Measurements from ENCODE around the gene RGL4. TPM values are rescaled to one million over a fixed set of nuclear protein-coding genes. Genes with fewer than 3 reads are reported as not detected.
"Not testable (repeated sequence)": the region's sequence is repeated elsewhere in the genome, so short reads cannot be mapped to it uniquely, and the experiment has no call there.

The RGL4 gene
- total RNA-seq, 1 donor from 2014 or later = not detected

DNA sequence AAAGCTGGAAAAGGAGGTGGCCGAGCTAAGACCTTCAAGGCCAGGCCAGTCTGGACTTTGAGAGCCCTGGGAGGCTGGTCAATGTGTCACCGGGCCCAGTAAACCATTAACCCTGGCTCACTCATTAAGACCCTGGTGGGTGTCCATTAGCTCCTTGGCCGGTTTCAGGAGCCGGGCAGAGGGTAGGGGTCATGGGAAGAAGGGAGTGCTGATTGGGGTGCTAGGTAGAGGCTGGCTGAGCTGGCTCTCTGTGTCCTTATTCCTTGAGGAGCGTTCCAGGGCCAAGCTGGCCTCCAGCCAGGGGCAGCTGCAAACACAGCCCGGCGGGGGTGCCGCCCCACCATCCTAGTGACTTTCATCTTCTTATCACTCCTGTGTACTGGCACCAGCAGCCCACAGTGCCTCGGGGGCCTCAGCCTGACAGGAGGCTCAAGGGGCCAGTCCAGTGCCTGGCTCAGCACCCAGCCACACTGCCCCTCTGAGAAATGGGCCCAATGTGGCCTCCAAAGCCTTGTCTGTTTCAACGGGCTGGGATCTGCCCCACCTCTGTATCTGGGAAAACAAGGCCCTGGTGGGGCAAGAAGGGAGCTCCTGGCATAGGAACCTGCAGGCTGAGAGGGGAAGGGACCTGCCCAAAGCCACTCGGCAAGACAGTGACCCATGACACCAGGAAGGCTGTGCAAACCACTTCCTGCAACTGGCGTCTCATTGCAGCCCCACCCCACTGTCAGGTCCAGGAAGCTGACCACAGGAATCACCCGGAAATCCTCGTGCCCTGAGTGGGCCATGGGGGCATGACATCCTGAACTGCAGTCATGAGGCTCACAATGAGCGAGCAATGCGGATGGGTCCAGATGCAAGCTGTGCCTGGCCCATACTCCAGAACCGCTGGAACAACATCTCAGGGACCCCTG lies 15.1 kb upstream of the RGL4 start:
- no peaks in the 10 kb centered on the region for H3K27me3 ChIP-seq (ENCODE audit: insufficient read depth, low read length)
- H3K79me2 ChIP-seq (ENCODE audit: insufficient read depth, low read length) = no peaks in the 10 kb centered on the region
- no peaks in the 10 kb centered on the region for H3K9me3 ChIP-seq (ENCODE audit: insufficient read depth, low read depth, low read length)
- H3K4me1 ChIP-seq (ENCODE audit: insufficient read depth, low read length) = no peaks in the 10 kb centered on the region
- Mint-ChIP-seq H3K9me3 (ENCODE audit: unreplicated experiment) (no peaks in the 10 kb centered on the region), H3K4me1 (ENCODE audit: low read depth, unreplicated experiment) (no peaks in the 10 kb centered on the region), H3K36me3 (ENCODE audit: low read depth, unreplicated experiment) (peaks cover 7% of the 10 kb centered on the region), H3K4me3 (ENCODE audit: unreplicated experiment) (no peak overlapping the region), H3K27ac (ENCODE audit: unreplicated experiment) (no peak overlapping the region), H3K27me3 (ENCODE audit: low read depth, unreplicated experiment) (peaks cover 2% of the 10 kb centered on the region)
- H3K27ac ChIP-seq (ENCODE audit: low read depth, low read length) = no peak overlapping the region
- H2AFZ ChIP-seq (ENCODE audit: low read depth, low read length) = no peak overlapping the region
- DNase-seq (ENCODE audit: low read depth) = no peak
- no peak overlapping the region for H3K4me3 ChIP-seq (ENCODE audit: insufficient read depth, low read depth, low read length)
- peaks cover 8% of the 10 kb centered on the region for H4K20me1 ChIP-seq (ENCODE audit: insufficient read depth, low read length)
- no peaks in the 10 kb centered on the region for H3K36me3 ChIP-seq (ENCODE audit: insufficient read depth, low read length)
- TF ChIP-seq, protein P1, sequence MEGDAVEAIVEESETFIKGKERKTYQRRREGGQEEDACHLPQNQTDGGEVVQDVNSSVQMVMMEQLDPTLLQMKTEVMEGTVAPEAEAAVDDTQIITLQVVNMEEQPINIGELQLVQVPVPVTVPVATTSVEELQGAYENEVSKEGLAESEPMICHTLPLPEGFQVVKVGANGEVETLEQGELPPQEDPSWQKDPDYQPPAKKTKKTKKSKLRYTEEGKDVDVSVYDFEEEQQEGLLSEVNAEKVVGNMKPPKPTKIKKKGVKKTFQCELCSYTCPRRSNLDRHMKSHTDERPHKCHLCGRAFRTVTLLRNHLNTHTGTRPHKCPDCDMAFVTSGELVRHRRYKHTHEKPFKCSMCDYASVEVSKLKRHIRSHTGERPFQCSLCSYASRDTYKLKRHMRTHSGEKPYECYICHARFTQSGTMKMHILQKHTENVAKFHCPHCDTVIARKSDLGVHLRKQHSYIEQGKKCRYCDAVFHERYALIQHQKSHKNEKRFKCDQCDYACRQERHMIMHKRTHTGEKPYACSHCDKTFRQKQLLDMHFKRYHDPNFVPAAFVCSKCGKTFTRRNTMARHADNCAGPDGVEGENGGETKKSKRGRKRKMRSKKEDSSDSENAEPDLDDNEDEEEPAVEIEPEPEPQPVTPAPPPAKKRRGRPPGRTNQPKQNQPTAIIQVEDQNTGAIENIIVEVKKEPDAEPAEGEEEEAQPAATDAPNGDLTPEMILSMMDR (IDR thresholded peaks at IDR 0.05; ENCODE audit: insufficient read depth, low read depth, low read length) = no peak
- TF ChIP-seq EZH2 (IDR thresholded peaks at IDR 0.05; ENCODE audit: insufficient read depth, low read length) = no peak
- H3K4me2 ChIP-seq (ENCODE audit: low read length) = no peak overlapping the region
- no peak overlapping the region for H3K9ac ChIP-seq (ENCODE audit: low read length)
- FAIRE-seq = no peak

DNA sequence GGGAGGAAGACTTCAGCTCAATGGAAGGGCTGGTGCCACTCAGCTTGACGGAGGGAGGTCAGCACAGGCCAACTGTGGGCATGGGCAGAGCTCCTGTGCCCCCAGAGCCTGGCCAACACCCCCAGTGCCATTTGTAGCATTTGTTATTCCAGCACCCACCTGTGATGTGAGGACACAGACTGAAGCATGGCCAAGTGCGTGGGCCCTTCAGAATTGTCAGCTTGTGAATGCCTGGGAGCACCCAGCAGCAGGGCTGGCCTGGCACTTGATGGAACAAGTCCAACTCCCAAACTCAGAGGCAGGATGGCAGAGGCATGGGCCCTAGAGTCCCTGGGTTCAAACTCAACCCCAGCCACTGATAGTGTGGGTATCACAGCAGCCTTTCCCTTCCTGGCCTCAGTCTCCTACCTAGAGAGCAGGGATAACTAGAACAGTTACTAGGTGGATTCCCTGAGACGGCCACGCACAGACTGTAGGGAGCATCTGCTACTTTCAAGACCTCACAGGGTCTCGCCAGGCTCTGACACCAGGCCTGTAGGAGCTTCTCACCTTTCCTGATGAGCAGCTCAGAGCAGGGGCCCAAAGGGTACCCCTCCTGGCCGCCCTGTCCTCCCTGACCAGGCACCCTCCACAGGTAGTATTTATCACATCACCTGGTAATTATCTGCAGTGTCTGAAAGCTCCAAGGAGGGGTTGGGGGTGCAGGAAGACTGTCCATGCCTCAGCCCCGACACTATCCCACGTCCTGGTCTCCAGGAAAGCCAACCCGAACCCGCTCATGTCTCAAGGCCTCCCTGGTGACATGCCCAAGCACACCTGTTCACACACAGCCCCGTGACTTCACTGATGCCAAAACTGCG lies 13.7 kb upstream of the RGL4 start:
- H3K9ac ChIP-seq (ENCODE audit: low read length); H4K20me1 ChIP-seq (ENCODE audit: insufficient read depth, low read length); H3K36me3 Mint-ChIP-seq (ENCODE audit: low read depth, unreplicated experiment); H2AFZ ChIP-seq (ENCODE audit: low read depth, low read length); H3K4me2 ChIP-seq (ENCODE audit: low read length); H3K9me3 Mint-ChIP-seq (ENCODE audit: unreplicated experiment); H3K79me2 ChIP-seq (ENCODE audit: insufficient read depth, low read length); H3K4me1 ChIP-seq (ENCODE audit: insufficient read depth, low read length); DNase-seq (ENCODE audit: low read depth); FAIRE-seq; H3K27me3 Mint-ChIP-seq (ENCODE audit: low read depth, unreplicated experiment); H3K4me1 Mint-ChIP-seq (ENCODE audit: low read depth, unreplicated experiment); H3K4me3 Mint-ChIP-seq (ENCODE audit: unreplicated experiment); H3K27me3 ChIP-seq (ENCODE audit: insufficient read depth, low read length); H3K36me3 ChIP-seq (ENCODE audit: insufficient read depth, low read length); H3K9me3 ChIP-seq (ENCODE audit: insufficient read depth, low read depth, low read length); H3K27ac ChIP-seq (ENCODE audit: low read depth, low read length); H3K4me3 ChIP-seq (ENCODE audit: insufficient read depth, low read depth, low read length); H3K27ac Mint-ChIP-seq (ENCODE audit: unreplicated experiment): not testable (repeated sequence)

DNA sequence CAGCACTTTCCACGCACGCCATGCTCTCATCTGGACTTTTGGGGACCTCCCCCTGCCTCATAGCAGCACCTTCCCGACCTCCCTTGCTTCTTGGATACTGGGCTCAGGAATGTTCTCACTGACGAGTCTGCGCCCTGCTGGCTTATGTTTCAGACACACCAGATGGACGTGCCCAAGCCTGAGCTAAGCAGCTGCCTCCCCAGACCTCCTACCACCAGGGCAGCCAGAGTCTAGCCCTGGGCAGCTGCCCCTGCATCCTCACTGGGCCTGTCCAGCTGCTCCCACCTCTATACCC lies 13.2 kb upstream of the RGL4 start:
- Histone ChIP-seq H3K4me2 (ENCODE audit: low read length) (no peak overlapping the region), H3K9me3 (ENCODE audit: insufficient read depth, low read depth, low read length) (no peaks in the 10 kb centered on the region), H3K79me2 (ENCODE audit: insufficient read depth, low read length) (no peaks in the 10 kb centered on the region), H3K4me1 (ENCODE audit: insufficient read depth, low read length) (no peaks in the 10 kb centered on the region), H3K9ac (ENCODE audit: low read length) (no peak overlapping the region), H3K27me3 (ENCODE audit: insufficient read depth, low read length) (no peaks in the 10 kb centered on the region), H2AFZ (ENCODE audit: low read depth, low read length) (no peak overlapping the region), H3K36me3 (ENCODE audit: insufficient read depth, low read length) (no peaks in the 10 kb centered on the region), H3K4me3 (ENCODE audit: insufficient read depth, low read depth, low read length) (no peak overlapping the region), H4K20me1 (ENCODE audit: insufficient read depth, low read length) (peaks cover 8% of the 10 kb centered on the region), H3K27ac (ENCODE audit: low read depth, low read length) (no peak overlapping the region)
- Mint-ChIP-seq H3K27ac (ENCODE audit: unreplicated experiment) (no peak overlapping the region), H3K4me1 (ENCODE audit: low read depth, unreplicated experiment) (no peaks in the 10 kb centered on the region), H3K27me3 (ENCODE audit: low read depth, unreplicated experiment) (peaks cover 2% of the 10 kb centered on the region), H3K4me3 (ENCODE audit: unreplicated experiment) (no peak overlapping the region), H3K9me3 (ENCODE audit: unreplicated experiment) (no peaks in the 10 kb centered on the region), H3K36me3 (ENCODE audit: low read depth, unreplicated experiment) (peaks cover 7% of the 10 kb centered on the region)
- DNase-seq (ENCODE audit: low read depth) = no peak
- FAIRE-seq = no peak
- TF ChIP-seq, protein P1 (IDR thresholded peaks at IDR 0.05; ENCODE audit: insufficient read depth, low read depth, low read length) = no peak
- no peak for TF ChIP-seq EZH2 (IDR thresholded peaks at IDR 0.05; ENCODE audit: insufficient read depth, low read length)

Measured in astrocyte (in vitro differentiated cells and primary cell).